ENCODE measurements around the gene KCNH8. TPM values are rescaled to one million over a fixed set of nuclear protein-coding genes. Genes with fewer than 3 reads are reported as not detected.

Gene KCNH8
- total and polyA plus RNA-seq, 10 of the 15 experiments (the other 5 are each of a cell fraction or from before 2014, with no cell fraction given): under 0.01 to 0.18 (median 0.07) TPM; not detected in 2

GRCh38 chr3:19155375-19155774, 7.1 kb downstream of the KCNH8 start (continued):
- TF ChIP-seq CTCF (IDR thresholded peaks at IDR 0.05 in 2 of 3, conservative IDR thresholded peaks at IDR 0.05 in 1 of 3; ENCODE audit: control insufficient read depth in 2 of 3, extremely low read depth in 1 of 3, insufficient read depth in 1 of 3, low read depth in 3 of 3, low read length in 3 of 3) (no peak), MYB (IDR thresholded peaks at IDR 0.05; ENCODE audit: borderline replicate concordance, low read depth, low read length) (no peak), LARP7 (IDR thresholded peaks at IDR 0.05) (no peak)

- intact Hi-C loops (cut with micrococcal nuclease; ENCODE audit: unreplicated experiment) (no loop called here), in situ Hi-C loops (cut with MboI) (no loop called here)
These were observed 11.8 kb downstream of the KCNH8 start for GRCh38 chr3:19159966-19160635.

More at GRCh38 chr3:19159966-19160635, 11.8 kb downstream of the KCNH8 start:
- Histone ChIP-seq H3K9me3 (replicated peaks; ENCODE audit: control insufficient read depth, insufficient read depth, low read length) (no peaks in the 10 kb centered on the region), H3K36me3 (ENCODE audit: control insufficient read depth in 2 of 2, insufficient read depth in 2 of 2, low read length in 1 of 2) (no peaks in the 10 kb centered on the region), H3K4me3 (no peak overlapping the region), H3K4me2 (ENCODE audit: control insufficient read depth, insufficient read depth) (no peak overlapping the region), H3K9ac (ENCODE audit: control insufficient read depth, insufficient read depth, low read length) (no peak overlapping the region), H3K27ac (ENCODE audit: control insufficient read depth, insufficient read depth) (no peak overlapping the region), H3K27me3 (replicated peaks in 1 of 2; ENCODE audit: control insufficient read depth in 2 of 2, insufficient read depth in 2 of 2, low read length in 1 of 2) (no peaks in the 10 kb centered on the region), H2AFZ (ENCODE audit: control insufficient read depth, low read depth, low read length) (no peak overlapping the region), H4K20me1 (ENCODE audit: control insufficient read depth, insufficient read depth) (no peaks in the 10 kb centered on the region), H3K4me1 (ENCODE audit: control insufficient read depth, insufficient read depth, low read length) (no peaks in the 10 kb centered on the region), H3K79me2 (ENCODE audit: control insufficient read depth, insufficient read depth, low read length) (no peaks in the 10 kb centered on the region)
- ChIA-PET SMC1A (ENCODE audit: uncharacterized antibody, unreplicated experiment) (no interaction called here), POLR2A (no interaction called here), RAD21 (ENCODE audit: unreplicated experiment) (no interaction called here), CTCF (no interaction called here)
- DNase-seq (ENCODE audit: low read depth, low spot score): no peak
- TF ChIP-seq SREBF2 (IDR thresholded peaks at IDR 0.05; ENCODE audit: low read length) (no peak), IKZF2 (IDR thresholded peaks at IDR 0.05) (no peak), ASH2L (IDR thresholded peaks at IDR 0.05; ENCODE audit: borderline replicate concordance, low read depth) (no peak), NFYA (IDR thresholded peaks at IDR 0.05; ENCODE audit: borderline replicate concordance, low read depth, low read length) (no peak), SPI1 (IDR thresholded peaks at IDR 0.05; ENCODE audit: borderline replicate concordance, insufficient read depth, low read depth, low read length) (no peak), USF2 (IDR thresholded peaks at IDR 0.05; ENCODE audit: borderline replicate concordance, low read depth, low read length) (no peak), FOXK2 (IDR thresholded peaks at IDR 0.05) (no peak), EZH2 (IDR thresholded peaks at IDR 0.05; ENCODE audit: borderline replicate concordance, control insufficient read depth, low read depth, low read length) (no peak), KDM1A (IDR thresholded peaks at IDR 0.05; ENCODE audit: borderline replicate concordance) (no peak), NBN (IDR thresholded peaks at IDR 0.05) (no peak), CBX5 (IDR thresholded peaks at IDR 0.05; ENCODE audit: low read depth) (no peak), SRF (IDR thresholded peaks at IDR 0.05; ENCODE audit: low read depth in 2 of 2, low read length in 2 of 2) (no peak), CBX3 (IDR thresholded peaks at IDR 0.05; ENCODE audit: borderline replicate concordance, low read depth) (no peak), ATF3 (IDR thresholded peaks at IDR 0.05; ENCODE audit: borderline replicate concordance, extremely low read depth, low read depth, low read length) (no peak)
- BruUV-seq (replicated peaks): no TSS peak
- 0% methylated on average over 2 of the region's 2 CpGs for WGBS (ENCODE audit: insufficient coverage, insufficient replicate concordance, low lambda C conversion rate, missing lambda C conversion rate)
- no peak for FAIRE-seq
- ATAC-seq: no peak
